COLO829 (cell line): ENCODE measurements around the gene VILL.

ENCODE experiments used
- DNase-seq: peaks from one replicate; pipeline ENCODE4 v3.0.0; 2012; ENCODE audit warnings: low spot score

Gene VILL

DNA sequence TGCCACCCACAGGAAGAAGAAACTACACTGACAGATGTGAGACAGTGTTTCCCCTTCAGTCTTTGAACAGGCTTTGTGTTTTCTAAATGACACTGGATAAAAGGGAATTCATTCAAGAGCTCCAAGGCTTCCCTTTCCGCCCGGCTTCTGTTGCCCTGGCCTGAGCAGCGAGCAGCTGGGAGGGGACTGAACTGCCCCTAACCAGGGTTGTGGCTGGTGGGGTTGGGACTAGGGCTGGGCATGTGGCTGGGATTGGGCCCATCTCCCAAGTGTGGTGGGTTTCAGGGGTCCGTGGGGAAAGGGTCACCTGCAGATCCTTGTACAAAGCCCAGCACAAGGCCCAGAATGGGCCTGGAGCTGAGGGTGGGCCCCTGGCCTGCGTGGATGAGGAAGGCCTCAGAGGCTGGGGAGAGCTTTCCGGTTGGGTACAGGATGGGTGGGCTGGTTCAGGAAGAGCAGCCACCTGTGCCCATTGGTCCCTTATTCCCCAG, 10.4 kb downstream of the VILL start:
- no peak for DNase-seq

DNA sequence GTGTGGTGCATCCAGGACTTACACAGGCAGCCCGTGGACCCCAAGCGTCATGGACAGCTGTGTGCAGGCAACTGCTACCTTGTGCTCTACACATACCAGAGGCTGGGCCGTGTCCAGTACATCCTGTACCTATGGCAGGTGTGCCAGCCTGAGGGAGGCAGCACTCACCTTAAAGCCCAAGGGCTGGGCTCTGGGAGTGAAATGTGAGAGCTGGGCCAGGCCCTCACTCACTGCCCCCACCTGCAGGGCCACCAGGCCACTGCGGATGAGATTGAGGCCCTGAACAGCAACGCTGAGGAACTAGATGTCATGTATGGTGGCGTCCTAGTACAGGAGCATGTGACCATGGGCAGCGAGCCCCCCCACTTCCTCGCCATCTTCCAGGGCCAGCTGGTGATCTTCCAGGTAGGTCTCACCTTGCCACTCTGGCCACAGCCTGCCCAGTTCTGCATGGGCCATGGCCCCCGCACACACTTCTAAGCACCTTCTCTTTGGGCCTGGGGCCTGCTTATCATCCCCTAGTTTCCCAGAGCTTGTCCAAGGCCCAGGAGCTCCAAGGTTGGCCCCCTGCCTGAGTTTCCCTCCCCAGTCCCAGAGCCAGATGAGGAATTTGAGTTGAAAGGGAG, 11.0 kb downstream of the VILL start:
- no peak for DNase-seq

DNA sequence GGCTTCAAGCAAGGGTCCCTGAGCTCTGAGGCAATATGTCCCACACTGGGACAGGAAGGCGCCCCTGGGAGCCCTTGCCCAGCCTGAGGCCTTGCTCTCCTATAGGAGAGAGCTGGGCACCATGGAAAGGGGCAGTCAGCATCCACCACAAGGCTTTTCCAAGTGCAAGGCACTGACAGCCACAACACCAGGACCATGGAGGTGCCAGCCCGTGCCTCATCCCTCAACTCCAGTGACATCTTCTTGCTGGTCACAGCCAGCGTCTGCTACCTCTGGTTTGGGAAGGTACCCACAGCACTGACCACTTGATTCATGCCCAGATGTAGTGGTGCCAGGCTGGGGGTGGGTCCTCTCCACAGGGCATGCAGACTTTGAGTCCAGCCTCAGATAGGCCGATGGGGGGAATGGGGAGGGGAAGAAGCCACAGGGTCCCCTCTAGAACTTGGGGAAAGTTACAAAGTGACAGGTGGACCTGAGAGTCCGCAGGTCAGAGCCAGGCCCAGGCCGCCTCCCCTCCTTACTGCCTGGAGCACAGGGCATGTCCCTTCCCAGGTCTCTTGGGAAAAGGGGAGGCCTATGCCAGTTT, 11.8 kb downstream of the VILL start:
- no peak for DNase-seq

GRCh38 chr3:38002940-38003339, 12.4 kb downstream of the VILL start:
- no peak for DNase-seq

DNA sequence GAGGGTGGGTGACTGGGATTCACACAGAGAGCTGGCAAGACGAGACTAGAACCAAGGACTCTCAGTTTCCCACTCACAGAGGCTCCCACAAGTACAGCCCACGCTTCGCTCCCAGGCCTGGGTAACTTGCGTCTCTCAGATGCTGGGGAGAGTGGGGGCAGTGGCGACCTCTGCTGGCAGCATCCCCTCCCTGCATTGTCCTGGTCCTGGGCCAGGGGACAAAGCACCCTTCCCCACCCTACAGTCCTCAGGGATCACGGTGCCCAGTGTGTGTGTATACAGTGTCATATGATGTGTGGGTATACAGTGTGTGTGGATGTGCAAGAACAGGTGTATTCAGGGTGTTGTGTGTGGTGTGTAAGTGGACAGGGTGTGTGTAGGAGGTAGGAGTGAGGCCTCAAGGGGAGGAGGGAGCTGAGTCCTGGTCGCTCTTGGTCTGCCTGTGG, 12.8 kb downstream of the VILL start:
- DNase-seq = peak; percentile 57

- no peak for DNase-seq
Observed at GRCh38 chr3:38003817-38004414, 13.3 kb downstream of the VILL start.

DNA sequence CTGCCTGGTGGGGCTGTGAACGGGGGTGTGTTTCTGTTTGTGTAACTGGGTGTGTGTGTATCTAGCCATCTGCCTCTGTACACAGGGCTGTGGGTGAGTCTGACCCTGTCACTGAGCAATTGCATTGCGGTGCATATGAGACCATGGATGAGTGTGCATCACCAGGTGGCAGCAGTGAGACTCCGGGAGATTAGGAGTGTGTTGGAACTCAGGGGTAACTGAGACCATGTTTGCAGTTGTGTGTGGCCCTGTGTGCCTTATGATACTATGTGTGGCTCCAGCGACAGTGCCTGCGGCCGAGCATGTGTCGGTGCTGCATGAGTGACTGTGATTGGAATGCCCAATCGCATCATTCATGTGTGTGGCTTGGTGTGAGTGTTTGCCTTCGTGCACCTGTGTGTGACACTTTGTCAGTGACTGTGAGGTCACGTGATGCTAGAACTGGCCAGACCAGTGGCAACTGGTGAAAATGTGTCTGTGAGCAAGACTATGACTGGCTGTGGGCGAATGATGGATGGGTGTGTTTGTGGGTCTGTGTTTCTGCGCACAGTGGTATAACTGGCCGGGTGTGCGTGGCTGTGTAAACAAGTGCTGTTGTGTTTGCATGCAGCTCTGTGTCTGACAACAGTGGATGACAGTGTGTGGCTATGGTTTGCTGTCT, 14.0 kb downstream of the VILL start:
- peak; percentile 70 for DNase-seq

GRCh38 chr3:38005076-38006020, 14.8 kb downstream of the VILL start:
- peak; percentile 96 for DNase-seq

- no peak for DNase-seq
Observed at GRCh38 chr3:38006031-38006430, 15.4 kb downstream of the VILL start.

GRCh38 chr3:38006445-38006995, 15.9 kb downstream of the VILL start:
- DNase-seq = no peak

DNA sequence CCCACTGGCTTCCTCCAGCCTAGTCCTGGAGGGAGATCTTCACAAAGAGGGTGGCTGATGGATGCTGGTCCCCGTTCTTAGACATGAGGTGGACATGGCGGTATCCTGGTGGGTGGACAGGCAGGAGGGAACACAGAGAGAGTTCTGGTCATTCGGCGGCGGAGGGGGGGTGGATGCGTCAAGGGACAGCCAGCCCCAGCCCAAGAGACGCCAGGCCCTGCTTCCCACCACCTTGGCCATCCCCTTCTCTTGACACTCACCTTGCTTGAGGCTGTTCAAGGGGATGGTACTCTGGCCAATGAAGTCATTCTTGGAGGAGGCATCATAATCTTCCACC, 17.1 kb downstream of the VILL start:
- no peak for DNase-seq

GRCh38 chr3:38008191-38008701, 17.7 kb downstream of the VILL start:
- DNase-seq = no peak

- DNase-seq = no peak
Observed at GRCh38 chr3:38008971-38009580, 18.5 kb downstream of the VILL start.

DNA sequence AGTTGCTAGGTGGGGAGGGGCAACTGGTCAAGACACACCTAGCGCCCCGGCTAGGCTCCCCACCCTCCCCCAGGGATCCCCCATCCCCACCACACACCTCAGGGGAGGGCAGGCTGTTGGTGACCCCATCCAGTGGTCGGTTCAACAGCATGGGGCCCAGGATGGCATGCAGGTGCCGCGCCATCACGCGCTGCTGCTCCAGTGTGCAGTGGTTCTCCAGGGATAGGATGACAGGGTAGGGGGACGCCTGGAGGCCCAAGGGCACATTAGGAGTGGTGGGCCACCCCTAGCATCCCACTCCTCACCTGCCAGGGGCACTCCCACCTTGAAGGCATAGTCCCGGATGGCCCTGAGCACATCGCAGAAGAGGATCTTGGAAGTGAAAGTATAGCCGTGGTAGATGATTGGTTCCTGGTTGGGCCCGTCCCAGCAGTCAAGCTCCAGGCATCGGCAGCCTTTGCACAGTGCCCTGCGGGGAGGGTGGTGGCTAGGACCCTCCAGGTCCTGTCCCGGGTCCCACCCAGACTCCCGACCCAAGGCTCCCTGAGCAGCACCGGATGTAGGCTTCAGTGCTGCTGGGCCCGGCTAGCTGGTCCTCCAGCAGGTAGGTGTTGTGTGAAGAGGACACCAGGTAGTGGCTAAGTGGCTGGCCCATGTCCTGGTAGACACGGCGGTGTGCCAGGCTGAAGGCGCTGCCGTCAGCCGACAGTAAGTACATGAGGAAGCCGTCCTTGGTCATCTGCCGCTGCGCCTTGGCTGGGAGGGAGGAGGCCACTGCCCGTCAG, 19.4 kb downstream of the VILL start:
- DNase-seq = no peak

- DNase-seq = no peak
Observed at GRCh38 chr3:38011111-38011510, 20.5 kb downstream of the VILL start.

- DNase-seq = no peak
Observed at GRCh38 chr3:38015485-38015884, 24.9 kb downstream of the VILL start.

DNA sequence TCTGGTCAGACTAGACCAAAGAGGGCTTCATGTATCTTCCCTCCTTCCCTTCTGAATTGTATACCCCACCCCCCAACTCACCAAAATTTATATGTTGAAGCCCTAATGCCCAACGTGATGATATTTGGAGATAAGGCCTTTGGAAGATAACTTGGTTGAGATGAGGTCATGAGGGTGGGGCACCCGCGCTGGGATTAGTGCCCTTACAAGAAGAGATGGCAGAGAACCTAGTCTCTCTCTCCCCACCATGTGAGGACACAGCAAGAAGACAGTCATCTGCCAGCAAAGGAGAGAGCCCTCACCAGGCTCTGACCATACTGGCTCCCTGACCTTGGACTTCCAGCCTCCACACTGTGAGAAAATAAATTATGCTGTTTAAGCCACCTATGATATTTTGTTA, 25.4 kb downstream of the VILL start:
- no peak for DNase-seq

DNA sequence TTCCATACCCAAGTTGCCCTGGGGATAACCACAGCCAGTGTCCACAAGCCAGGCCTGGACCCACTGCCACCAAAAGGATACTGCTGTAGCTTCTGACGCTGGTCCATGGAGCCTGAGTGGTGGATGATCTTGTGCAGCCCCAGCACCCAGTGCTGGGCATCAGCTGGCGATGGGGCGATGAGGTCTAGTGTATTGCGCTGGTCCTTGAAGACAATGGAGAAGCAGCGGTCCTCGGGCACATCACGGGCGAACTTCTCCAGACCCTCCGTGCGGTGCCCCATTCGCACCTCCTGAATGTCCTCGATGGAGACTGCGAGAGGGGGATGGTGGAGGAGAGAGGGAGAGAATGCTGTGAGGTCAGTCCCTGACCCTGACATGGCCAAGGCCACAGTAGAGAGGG, 25.8 kb downstream of the VILL start:
- DNase-seq = no peak

GRCh38 chr3:38016847-38017444, 26.4 kb downstream of the VILL start:
- DNase-seq = no peak
